ENCODE measurements around the gene CGREF1.
A peak's percentile ranks its signal among the peaks of the same experiment; 100 is the strongest.

Gene CGREF1

DNA sequence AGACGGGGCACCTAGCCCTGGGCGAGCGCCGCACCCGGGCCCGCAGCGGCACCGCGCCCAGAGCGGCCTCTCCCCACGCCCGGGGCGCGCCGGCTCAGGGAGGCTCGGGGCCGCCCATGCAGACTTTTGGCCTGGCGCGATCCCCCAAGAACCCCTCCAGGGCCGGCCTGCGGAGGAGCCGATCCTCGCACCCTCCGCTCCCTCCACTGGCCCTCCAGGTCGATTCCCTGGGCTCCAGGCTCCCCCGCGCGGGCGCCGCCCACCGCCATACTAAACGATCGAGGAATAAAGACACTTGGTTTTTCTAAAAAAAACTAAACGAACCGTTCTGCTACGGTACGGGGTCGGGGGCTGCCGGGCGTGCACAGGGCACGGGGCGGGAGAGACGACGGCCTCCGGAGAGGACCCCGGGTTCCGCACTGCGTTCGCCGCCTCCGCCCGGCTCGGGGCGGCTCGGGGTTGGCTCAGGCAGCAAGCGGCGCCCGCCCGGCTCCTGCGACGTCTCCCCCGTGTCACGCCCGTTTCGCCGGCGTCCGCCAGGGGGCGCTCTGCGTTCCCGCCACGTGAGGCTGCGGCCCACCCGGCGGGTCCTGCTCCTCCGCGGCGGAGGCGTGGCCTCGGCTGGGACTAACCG, 32.7 kb downstream of the CGREF1 start (continued):
- TF ChIP-seq, protein P1, sequence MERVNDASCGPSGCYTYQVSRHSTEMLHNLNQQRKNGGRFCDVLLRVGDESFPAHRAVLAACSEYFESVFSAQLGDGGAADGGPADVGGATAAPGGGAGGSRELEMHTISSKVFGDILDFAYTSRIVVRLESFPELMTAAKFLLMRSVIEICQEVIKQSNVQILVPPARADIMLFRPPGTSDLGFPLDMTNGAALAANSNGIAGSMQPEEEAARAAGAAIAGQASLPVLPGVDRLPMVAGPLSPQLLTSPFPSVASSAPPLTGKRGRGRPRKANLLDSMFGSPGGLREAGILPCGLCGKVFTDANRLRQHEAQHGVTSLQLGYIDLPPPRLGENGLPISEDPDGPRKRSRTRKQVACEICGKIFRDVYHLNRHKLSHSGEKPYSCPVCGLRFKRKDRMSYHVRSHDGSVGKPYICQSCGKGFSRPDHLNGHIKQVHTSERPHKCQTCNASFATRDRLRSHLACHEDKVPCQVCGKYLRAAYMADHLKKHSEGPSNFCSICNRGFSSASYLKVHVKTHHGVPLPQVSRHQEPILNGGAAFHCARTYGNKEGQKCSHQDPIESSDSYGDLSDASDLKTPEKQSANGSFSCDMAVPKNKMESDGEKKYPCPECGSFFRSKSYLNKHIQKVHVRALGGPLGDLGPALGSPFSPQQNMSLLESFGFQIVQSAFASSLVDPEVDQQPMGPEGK (tag by site-specific recombination; IDR thresholded peaks at IDR 0.05): 0 out of 2 replicates have a peak, but pooled peaks have one; percentile 17
- TF ChIP-seq HOXC10 (CRISPR knock-in tag; IDR thresholded peaks at IDR 0.05): 0 out of 2 replicates have a peak, but pooled peaks have one; percentile 55
- 0 out of 2 replicates have a peak, but pooled peaks have one; percentile 11 for TF ChIP-seq YY2 (tag by site-specific recombination; IDR thresholded peaks at IDR 0.05)
- TF ChIP-seq ZNF10 (tag by site-specific recombination; IDR thresholded peaks at IDR 0.05): peak; percentile 63; the same call in 1 of the 2 replicates
- TF ChIP-seq WT1 (tag by site-specific recombination; IDR thresholded peaks at IDR 0.05): no peak
- TF ChIP-seq ZBTB8A (tag by site-specific recombination; IDR thresholded peaks at IDR 0.05): peak; percentile 90
- TF ChIP-seq ZNF274 (IDR thresholded peaks at IDR 0.05; ENCODE audit: low read length): no peak
- TF ChIP-seq ZNF274 (tag by site-specific recombination; IDR thresholded peaks at IDR 0.05; ENCODE audit: borderline replicate concordance): no peak
- no peak for TF ChIP-seq REPIN1 (tag by site-specific recombination; IDR thresholded peaks at IDR 0.05; ENCODE audit: low read depth)
- TF ChIP-seq, protein P2, sequence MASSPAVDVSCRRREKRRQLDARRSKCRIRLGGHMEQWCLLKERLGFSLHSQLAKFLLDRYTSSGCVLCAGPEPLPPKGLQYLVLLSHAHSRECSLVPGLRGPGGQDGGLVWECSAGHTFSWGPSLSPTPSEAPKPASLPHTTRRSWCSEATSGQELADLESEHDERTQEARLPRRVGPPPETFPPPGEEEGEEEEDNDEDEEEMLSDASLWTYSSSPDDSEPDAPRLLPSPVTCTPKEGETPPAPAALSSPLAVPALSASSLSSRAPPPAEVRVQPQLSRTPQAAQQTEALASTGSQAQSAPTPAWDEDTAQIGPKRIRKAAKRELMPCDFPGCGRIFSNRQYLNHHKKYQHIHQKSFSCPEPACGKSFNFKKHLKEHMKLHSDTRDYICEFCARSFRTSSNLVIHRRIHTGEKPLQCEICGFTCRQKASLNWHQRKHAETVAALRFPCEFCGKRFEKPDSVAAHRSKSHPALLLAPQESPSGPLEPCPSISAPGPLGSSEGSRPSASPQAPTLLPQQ (tag by site-specific recombination; IDR thresholded peaks at IDR 0.05): 0 out of 2 replicates have a peak, but pooled peaks have one; percentile 11
- TF ChIP-seq, protein P3, sequence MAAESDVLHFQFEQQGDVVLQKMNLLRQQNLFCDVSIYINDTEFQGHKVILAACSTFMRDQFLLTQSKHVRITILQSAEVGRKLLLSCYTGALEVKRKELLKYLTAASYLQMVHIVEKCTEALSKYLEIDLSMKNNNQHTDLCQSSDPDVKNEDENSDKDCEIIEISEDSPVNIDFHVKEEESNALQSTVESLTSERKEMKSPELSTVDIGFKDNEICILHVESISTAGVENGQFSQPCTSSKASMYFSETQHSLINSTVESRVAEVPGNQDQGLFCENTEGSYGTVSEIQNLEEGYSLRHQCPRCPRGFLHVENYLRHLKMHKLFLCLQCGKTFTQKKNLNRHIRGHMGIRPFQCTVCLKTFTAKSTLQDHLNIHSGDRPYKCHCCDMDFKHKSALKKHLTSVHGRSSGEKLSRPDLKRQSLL (tag by site-specific recombination; IDR thresholded peaks at IDR 0.05): peak; percentile 86; the same call in 1 of the 2 replicates
- TF ChIP-seq SP2 (tag by site-specific recombination; IDR thresholded peaks at IDR 0.05): 0 out of 2 replicates have a peak, but pooled peaks have one; percentile 12

DNA sequence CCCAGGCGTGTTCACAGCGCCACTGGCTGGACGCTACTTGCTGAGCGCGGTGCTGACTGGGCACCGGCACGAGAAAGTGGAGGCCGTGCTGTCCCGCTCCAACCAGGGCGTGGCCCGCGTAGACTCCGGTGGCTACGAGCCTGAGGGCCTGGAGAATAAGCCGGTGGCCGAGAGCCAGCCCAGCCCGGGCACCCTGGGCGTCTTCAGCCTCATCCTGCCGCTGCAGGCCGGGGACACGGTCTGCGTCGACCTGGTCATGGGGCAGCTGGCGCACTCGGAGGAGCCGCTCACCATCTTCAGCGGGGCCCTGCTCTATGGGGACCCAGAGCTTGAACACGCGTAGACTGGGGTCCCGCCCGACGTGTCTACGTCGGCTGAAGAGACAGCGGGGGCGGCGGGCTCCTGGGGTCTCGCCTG, 33.2 kb downstream of the CGREF1 start:
- H3K4me1 ChIP-seq (ENCODE audit: control insufficient read depth, insufficient read depth, low read length): peaks cover 8% of the 10 kb centered on the region
- POLR2A ChIA-PET: interaction anchor here (0.8 to 1.5 kb wide), 3 partner anchors 10 to 35 kb away, joined by 3 to 5 read pairs (median 4); partner anchors contain the start of gene OST4
- CTCF ChIA-PET: interaction anchor here (0.7 to 3.3 kb wide), 5 partner anchors 13 to 896 kb away, joined by 3 to 44 read pairs (median 5); no protein-coding TSS in a partner anchor
- TF ChIP-seq ZBTB48 (tag by site-specific recombination; IDR thresholded peaks at IDR 0.05) (peak; percentile 11; the same call in 1 of the 2 replicates), ZNF302 (tag by site-specific recombination; IDR thresholded peaks at IDR 0.05; ENCODE audit: low read depth) (no peak), KLF7 (tag by site-specific recombination; IDR thresholded peaks at IDR 0.05; ENCODE audit: borderline replicate concordance) (peak; percentile 74), ZNF2 (tag by site-specific recombination; IDR thresholded peaks at IDR 0.05) (peak; percentile 63; the same call in 1 of the 2 replicates), ZNF174 (tag by site-specific recombination; IDR thresholded peaks at IDR 0.05) (no peak), KLF9 (tag by site-specific recombination; IDR thresholded peaks at IDR 0.05; ENCODE audit: low read depth) (peak; percentile 39), ZNF600 (tag by site-specific recombination; IDR thresholded peaks at IDR 0.05) (peak; percentile 60; the same call in 1 of the 2 replicates), ZNF555 (tag by site-specific recombination; conservative IDR thresholded peaks at IDR 0.05) (no peak), ZNF514 (tag by site-specific recombination; IDR thresholded peaks at IDR 0.05) (no peak), SETDB1 (IDR thresholded peaks at IDR 0.05; ENCODE audit: insufficient read length, low read length) (no peak), ZFP37 (tag by site-specific recombination; IDR thresholded peaks at IDR 0.05) (peak; percentile 47; the same call in 1 of the 2 replicates), ZNF23 (tag by site-specific recombination; IDR thresholded peaks at IDR 0.05; ENCODE audit: borderline replicate concordance) (no peak), KLF8 (tag by site-specific recombination; IDR thresholded peaks at IDR 0.05) (no peak; the same call in 1 of the 2 replicates), ZBTB21 (tag by site-specific recombination; IDR thresholded peaks at IDR 0.05) (no peak), GLIS2 (tag by site-specific recombination; IDR thresholded peaks at IDR 0.05) (peak; percentile 57; the same call in 1 of the 2 replicates)
- TF ChIP-seq, protein P4, sequence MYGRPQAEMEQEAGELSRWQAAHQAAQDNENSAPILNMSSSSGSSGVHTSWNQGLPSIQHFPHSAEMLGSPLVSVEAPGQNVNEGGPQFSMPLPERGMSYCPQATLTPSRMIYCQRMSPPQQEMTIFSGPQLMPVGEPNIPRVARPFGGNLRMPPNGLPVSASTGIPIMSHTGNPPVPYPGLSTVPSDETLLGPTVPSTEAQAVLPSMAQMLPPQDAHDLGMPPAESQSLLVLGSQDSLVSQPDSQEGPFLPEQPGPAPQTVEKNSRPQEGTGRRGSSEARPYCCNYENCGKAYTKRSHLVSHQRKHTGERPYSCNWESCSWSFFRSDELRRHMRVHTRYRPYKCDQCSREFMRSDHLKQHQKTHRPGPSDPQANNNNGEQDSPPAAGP (tag by site-specific recombination; IDR thresholded peaks at IDR 0.05): peak; percentile 39; the same call in 1 of the 2 replicates
- TF ChIP-seq, protein P5, sequence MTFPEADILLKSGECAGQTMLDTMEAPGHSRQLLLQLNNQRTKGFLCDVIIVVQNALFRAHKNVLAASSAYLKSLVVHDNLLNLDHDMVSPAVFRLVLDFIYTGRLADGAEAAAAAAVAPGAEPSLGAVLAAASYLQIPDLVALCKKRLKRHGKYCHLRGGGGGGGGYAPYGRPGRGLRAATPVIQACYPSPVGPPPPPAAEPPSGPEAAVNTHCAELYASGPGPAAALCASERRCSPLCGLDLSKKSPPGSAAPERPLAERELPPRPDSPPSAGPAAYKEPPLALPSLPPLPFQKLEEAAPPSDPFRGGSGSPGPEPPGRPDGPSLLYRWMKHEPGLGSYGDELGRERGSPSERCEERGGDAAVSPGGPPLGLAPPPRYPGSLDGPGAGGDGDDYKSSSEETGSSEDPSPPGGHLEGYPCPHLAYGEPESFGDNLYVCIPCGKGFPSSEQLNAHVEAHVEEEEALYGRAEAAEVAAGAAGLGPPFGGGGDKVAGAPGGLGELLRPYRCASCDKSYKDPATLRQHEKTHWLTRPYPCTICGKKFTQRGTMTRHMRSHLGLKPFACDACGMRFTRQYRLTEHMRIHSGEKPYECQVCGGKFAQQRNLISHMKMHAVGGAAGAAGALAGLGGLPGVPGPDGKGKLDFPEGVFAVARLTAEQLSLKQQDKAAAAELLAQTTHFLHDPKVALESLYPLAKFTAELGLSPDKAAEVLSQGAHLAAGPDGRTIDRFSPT (tag by site-specific recombination; IDR thresholded peaks at IDR 0.05): 0 out of 2 replicates have a peak, but pooled peaks have one; percentile 42

More for the DNA sequence above, 33.2 kb downstream of the CGREF1 start:
- H3K4me3 ChIP-seq (ENCODE audit: low read depth, low read length): peak overlapping the region; percentile 46
- H3K9me3 ChIP-seq (ENCODE audit: control insufficient read depth, insufficient read depth, low read depth, low read length): no peaks in the 10 kb centered on the region
- H3K36me3 ChIP-seq (ENCODE audit: control insufficient read depth in 2 of 2, insufficient read depth in 1 of 2, low read length in 2 of 2): peaks cover 0 to 7% of the 10 kb centered on the region in 2 experiments; a peak in 1 of 3 replicates
- peak overlapping the region; percentile 72 for H3K27ac ChIP-seq (ENCODE audit: extremely low read depth, low read depth, low read length)

All from HEK293 (cell line).